CD4-positive, alpha-beta T cell treated with Interleukin-15 for 1 hour (primary cell): Measurements from ENCODE around the gene DENND6B.
"Not testable (repeated sequence)": the region's sequence is repeated elsewhere in the genome, so short reads cannot be mapped to it uniquely, and the experiment has no call there.

Experiments used
- DNase-seq: peaks from one replicate; pipeline ENCODE4 v3.0.0-alpha.2; 2020

DENND6B gene

GRCh38 chr22:50338042-50338573, 11.3 kb upstream of the DENND6B start:
- no peak for DNase-seq

- no peak for DNase-seq
Observed at GRCh38 chr22:50337262-50338041, 10.6 kb upstream of the DENND6B start.

- DNase-seq: not testable (repeated sequence)
Observed at GRCh38 chr22:50334433-50334832, 7.6 kb upstream of the DENND6B start.

GRCh38 chr22:50329236-50329635, 2.4 kb upstream of the DENND6B start:
- DNase-seq: no peak

GRCh38 chr22:50327711-50328019, 853 bp upstream of the DENND6B start:
- DNase-seq: no peak

- no peak for DNase-seq
Observed at GRCh38 chr22:50326225-50326955, 422 bp downstream of the DENND6B start.

- DNase-seq: no peak
Observed at GRCh38 chr22:50325444-50326224, 1.2 kb downstream of the DENND6B start.

- no peak for DNase-seq
Observed at GRCh38 chr22:50323900-50324299, 2.9 kb downstream of the DENND6B start.

- not testable (repeated sequence) for DNase-seq
Observed at GRCh38 chr22:50322382-50323104, 4.3 kb downstream of the DENND6B start.

- DNase-seq: no peak
Observed at GRCh38 chr22:50320671-50321325, 6.0 kb downstream of the DENND6B start.

- no peak for DNase-seq
Observed at GRCh38 chr22:50320116-50320515, 6.7 kb downstream of the DENND6B start.

- DNase-seq: no peak
Observed at GRCh38 chr22:50319503-50319951, 7.3 kb downstream of the DENND6B start.

- no peak for DNase-seq
Observed at GRCh38 chr22:50318698-50319411, 8.0 kb downstream of the DENND6B start.

GRCh38 chr22:50318356-50318697, 8.5 kb downstream of the DENND6B start:
- DNase-seq: no peak

- DNase-seq: no peak
Observed at GRCh38 chr22:50317674-50318073, 9.1 kb downstream of the DENND6B start.

GRCh38 chr22:50317178-50317577, 9.6 kb downstream of the DENND6B start:
- no peak for DNase-seq

- no peak for DNase-seq
Observed at GRCh38 chr22:50316114-50317065, 10.4 kb downstream of the DENND6B start.

- no peak for DNase-seq
Observed at GRCh38 chr22:50315289-50316113, 11.3 kb downstream of the DENND6B start.
